K562 (cell line): Measurements from ENCODE around the gene MED16. TPM values are rescaled to one million over a fixed set of nuclear protein-coding genes. Genes with fewer than 3 reads are reported as not detected.

Source experiments
- ATF7 ChIP-seq: fragments of 450-650 bp; IDR thresholded peaks from 2 replicates; pipeline ENCODE4 v1.7.1; 2014; ENCODE audit warnings: mild to moderate bottlenecking, moderate library complexity
- CSDE1 ChIP-seq, 2 experiments: fragments of 450-650 bp; IDR thresholded peaks; 2 replicates each; pipeline ENCODE4 v1.6.1; 2016; ENCODE audit warnings: mild to moderate bottlenecking in 1 of 2
- ETV1 ChIP-seq: fragments of 450-650 bp; conservative IDR thresholded peaks from 2 replicates; pipeline ENCODE4 v1.6.1; 2016; ENCODE audit warnings: missing genetic modification characterization, control low read depth, low read depth, missing compliant biosample characterization
- LEF1 ChIP-seq: fragments of 450-650 bp; IDR thresholded peaks from 2 replicates; pipeline ENCODE4 v1.6.1; 2016; ENCODE audit warnings: mild to moderate bottlenecking
- NFIC ChIP-seq: fragments of 450-650 bp; IDR thresholded peaks from 2 replicates; pipeline ENCODE4 v1.6.1; 2017; ENCODE audit warnings: mild to moderate bottlenecking, inconsistent platforms
- NRF1 ChIP-seq, 2 experiments: fragments of 450-650 bp; IDR thresholded peaks in 1 of 2; conservative IDR thresholded peaks in 1 of 2; 2 replicates each; pipeline ENCODE4 v1.6.1; 2014; ENCODE audit warnings: mild to moderate bottlenecking in 2 of 2
- POLR2A ChIP-seq: fragments of 450-650 bp; conservative IDR thresholded peaks from 2 replicates; pipeline ENCODE4 v1.6.1; 2016
- RBM14 ChIP-seq: fragments of 200-400 bp; formaldehyde crosslinking; IDR thresholded peaks from 2 replicates; pipeline ENCODE4 v1.6.1; 2018; ENCODE audit warnings: low read depth, mild to moderate bottlenecking, low read length, moderate library complexity, borderline replicate concordance; ENCODE audit not compliant: insufficient read depth
- RCOR1 ChIP-seq, 2 experiments: IDR thresholded peaks; 2 replicates each; pipeline ENCODE4 v1.6.1; 2012; ENCODE audit warnings: low read depth in 2 of 2, low read length in 2 of 2, borderline replicate concordance in 1 of 2, improper control_type of control experiment in 1 of 2
- SIN3B ChIP-seq: fragments of 450-650 bp; IDR thresholded peaks from 2 replicates; pipeline ENCODE4 v1.6.1; 2017; ENCODE audit warnings: low read depth, mild to moderate bottlenecking, moderate library complexity
- SREBF1 ChIP-seq: fragments of 150-350 bp; IDR thresholded peaks from 2 replicates; pipeline ENCODE4 v1.6.1; 2014; ENCODE audit warnings: antibody characterized with exemption, low read depth, low read length, borderline replicate concordance
- TRIM24 ChIP-seq, 2 experiments: fragments of 450-650 bp; IDR thresholded peaks; 2 replicates each; pipeline ENCODE4 v1.6.1; 2016
- ZNF121 ChIP-seq: sonication (generic); formaldehyde crosslinking; conservative IDR thresholded peaks from 2 replicates; pipeline ENCODE4 v1.8.0; 2022; ENCODE audit warnings: missing genetic modification reagents
- ZNF511 ChIP-seq: sonication (generic); formaldehyde crosslinking; IDR thresholded peaks from 2 replicates; pipeline ENCODE4 v1.8.0; 2022; ENCODE audit warnings: mild to moderate bottlenecking, missing genetic modification reagents
- ZNF778 ChIP-seq: fragments of 450-650 bp; formaldehyde crosslinking; IDR thresholded peaks from 2 replicates; pipeline ENCODE4 v1.4.0; 2020; ENCODE audit warnings: mild to moderate bottlenecking, moderate library complexity
- polyA plus RNA-seq, 8 experiments: library from polyadenylated mRNA; depleted of rRNA in 4 of 8; stranded (reverse) in 5 of 8; unstranded in 3 of 8; fragments of >200 nt; fragmentation: Nextera tagmentation in 2 of 8; fragmentation: Illumina TruSeq in 1 of 8; extraction: Ambion mirVana in 2 of 8; extraction: Trizol in 1 of 8; gene quantifications; 2 replicates each; pipeline versions ENCODE4 v1.2.1 to v1.2.3, GENCODE V29; 2011 to 2014; ENCODE audit warnings: inconsistent platforms in 1 of 8, missing spikeins in 1 of 8
- total RNA-seq, 7 experiments: library from RNA; depleted of rRNA in 6 of 7; stranded (reverse); fragments of >200 nt in 6 of 7; fragmentation: Illumina TruSeq in 2 of 7; extraction: Trizol in 2 of 7; gene quantifications; 2 replicates each; pipeline versions ENCODE4 v1.2.1 to v1.2.3, GENCODE V29; 2011 to 2021; ENCODE audit warnings: low replicate concordance in 1 of 7
- TF ChIP-seq, protein P1 (sequence below): fragments of 200-800 bp; sonication (Bioruptor generic); IDR thresholded peaks from 2 replicates; pipeline ENCODE4 v1.6.1; 2016; ENCODE audit warnings: missing genetic modification characterization, missing compliant biosample characterization

The MED16 gene
- total and polyA plus RNA-seq, 9 of the 15 experiments (the other 6 are each of a cell fraction or from before 2014, with no cell fraction given), result 0.89 to 59.9 (median 8.6) TPM

DNA sequence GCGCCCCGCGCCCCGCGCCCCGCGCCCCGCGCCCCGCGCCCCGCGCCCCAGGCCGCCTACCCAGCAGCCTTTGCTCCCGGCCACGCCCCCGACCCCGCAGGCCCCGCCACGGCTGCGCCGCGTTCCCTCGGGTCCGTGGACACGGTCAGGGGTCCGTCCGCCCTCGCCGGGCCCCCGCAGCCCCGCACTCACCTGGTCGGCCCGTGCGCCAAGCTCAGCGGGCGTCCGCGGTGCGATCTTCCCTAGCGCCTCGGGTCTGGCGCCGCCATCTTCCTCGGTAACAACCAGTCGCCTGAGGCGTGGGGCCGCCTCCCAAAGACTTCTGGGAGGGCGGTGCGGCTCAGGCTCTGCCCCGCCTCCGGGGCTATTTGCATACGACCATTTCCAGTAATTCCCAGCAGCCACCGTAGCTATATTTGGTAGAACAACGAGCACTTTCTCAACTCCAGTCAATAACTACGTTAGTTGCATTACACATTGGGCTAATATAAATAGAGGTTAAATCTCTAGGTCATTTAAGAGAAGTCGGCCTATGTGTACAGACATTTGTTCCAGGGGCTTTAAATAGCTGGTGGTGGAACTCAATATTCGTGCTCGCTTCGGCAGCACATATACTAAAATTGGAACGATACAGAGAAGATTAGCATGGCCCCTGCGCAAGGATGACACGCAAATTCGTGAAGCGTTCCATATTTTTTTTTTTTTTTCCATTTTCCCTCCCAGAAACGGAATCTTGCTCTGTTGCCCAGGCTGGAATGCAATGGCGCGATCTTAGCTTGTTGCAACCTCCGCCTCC is at the start of gene MED16, which contains the start of gene RNU6-9 (continued):
- TF ChIP-seq, protein P1, sequence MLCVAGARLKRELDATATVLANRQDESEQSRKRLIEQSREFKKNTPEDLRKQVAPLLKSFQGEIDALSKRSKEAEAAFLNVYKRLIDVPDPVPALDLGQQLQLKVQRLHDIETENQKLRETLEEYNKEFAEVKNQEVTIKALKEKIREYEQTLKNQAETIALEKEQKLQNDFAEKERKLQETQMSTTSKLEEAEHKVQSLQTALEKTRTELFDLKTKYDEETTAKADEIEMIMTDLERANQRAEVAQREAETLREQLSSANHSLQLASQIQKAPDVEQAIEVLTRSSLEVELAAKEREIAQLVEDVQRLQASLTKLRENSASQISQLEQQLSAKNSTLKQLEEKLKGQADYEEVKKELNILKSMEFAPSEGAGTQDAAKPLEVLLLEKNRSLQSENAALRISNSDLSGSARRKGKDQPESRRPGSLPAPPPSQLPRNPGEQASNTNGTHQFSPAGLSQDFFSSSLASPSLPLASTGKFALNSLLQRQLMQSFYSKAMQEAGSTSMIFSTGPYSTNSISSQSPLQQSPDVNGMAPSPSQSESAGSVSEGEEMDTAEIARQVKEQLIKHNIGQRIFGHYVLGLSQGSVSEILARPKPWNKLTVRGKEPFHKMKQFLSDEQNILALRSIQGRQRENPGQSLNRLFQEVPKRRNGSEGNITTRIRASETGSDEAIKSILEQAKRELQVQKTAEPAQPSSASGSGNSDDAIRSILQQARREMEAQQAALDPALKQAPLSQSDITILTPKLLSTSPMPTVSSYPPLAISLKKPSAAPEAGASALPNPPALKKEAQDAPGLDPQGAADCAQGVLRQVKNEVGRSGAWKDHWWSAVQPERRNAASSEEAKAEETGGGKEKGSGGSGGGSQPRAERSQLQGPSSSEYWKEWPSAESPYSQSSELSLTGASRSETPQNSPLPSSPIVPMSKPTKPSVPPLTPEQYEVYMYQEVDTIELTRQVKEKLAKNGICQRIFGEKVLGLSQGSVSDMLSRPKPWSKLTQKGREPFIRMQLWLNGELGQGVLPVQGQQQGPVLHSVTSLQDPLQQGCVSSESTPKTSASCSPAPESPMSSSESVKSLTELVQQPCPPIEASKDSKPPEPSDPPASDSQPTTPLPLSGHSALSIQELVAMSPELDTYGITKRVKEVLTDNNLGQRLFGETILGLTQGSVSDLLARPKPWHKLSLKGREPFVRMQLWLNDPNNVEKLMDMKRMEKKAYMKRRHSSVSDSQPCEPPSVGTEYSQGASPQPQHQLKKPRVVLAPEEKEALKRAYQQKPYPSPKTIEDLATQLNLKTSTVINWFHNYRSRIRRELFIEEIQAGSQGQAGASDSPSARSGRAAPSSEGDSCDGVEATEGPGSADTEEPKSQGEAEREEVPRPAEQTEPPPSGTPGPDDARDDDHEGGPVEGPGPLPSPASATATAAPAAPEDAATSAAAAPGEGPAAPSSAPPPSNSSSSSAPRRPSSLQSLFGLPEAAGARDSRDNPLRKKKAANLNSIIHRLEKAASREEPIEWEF (CRISPR knock-in tag), result no peak
- TF ChIP-seq TRIM24 (IDR thresholded peaks at IDR 0.05) (peak in 1 of 2 experiments; percentile 8; a peak in 1 of 4 replicates), ZNF778 (CRISPR knock-in tag) (no peak), ETV1 (tag) (no peak), RCOR1 (IDR thresholded peaks at IDR 0.05; ENCODE audit: borderline replicate concordance in 1 of 2, low read depth in 2 of 2, low read length in 2 of 2) (peak in 1 of 2 experiments; percentile 31; a peak in 1 of 4 replicates), ZNF511 (CRISPR knock-in tag) (peak; percentile 55; the same call in 1 of the 2 replicates), RBM14 (no peak), SIN3B (peak; percentile 90), CSDE1 (IDR thresholded peaks at IDR 0.05) (peak in 1 of 2 experiments; percentile 67; a peak in 1 of 4 replicates), LEF1 (no peak), POLR2A (peak; percentile 80), NRF1 (conservative IDR thresholded peaks at IDR 0.05 in 1 of 2, IDR thresholded peaks at IDR 0.05 in 1 of 2) (peak; percentile 88 to 90), SREBF1 (no peak), NFIC (peak; percentile 63; the same call in 1 of the 2 replicates), ATF7 (peak; percentile 89), ZNF121 (CRISPR knock-in tag) (peak; percentile 88)
